OCI-LY1 (cell line): ENCODE data around the gene RAB3C.

Source experiments
- EZH2 ChIP-seq: fragments of 200-600 bp; sonication (generic), shearing (Covaris generic); IDR thresholded peaks from 2 replicates; pipeline ENCODE4 v1.8.0; 2017; ENCODE audit warnings: borderline replicate concordance, mixed run types, mild to moderate bottlenecking, antibody characterized with exemption, low read length, moderate library complexity, mixed read lengths
- TF ChIP-seq, protein P1 (sequence below): fragments of 200-600 bp; sonication (generic), shearing (Covaris generic); IDR thresholded peaks from 2 replicates; pipeline ENCODE4 v1.5.1; 2017; ENCODE audit warnings: mild to moderate bottlenecking, antibody characterized with exemption, low read length, moderate library complexity, mixed read lengths

DNA sequence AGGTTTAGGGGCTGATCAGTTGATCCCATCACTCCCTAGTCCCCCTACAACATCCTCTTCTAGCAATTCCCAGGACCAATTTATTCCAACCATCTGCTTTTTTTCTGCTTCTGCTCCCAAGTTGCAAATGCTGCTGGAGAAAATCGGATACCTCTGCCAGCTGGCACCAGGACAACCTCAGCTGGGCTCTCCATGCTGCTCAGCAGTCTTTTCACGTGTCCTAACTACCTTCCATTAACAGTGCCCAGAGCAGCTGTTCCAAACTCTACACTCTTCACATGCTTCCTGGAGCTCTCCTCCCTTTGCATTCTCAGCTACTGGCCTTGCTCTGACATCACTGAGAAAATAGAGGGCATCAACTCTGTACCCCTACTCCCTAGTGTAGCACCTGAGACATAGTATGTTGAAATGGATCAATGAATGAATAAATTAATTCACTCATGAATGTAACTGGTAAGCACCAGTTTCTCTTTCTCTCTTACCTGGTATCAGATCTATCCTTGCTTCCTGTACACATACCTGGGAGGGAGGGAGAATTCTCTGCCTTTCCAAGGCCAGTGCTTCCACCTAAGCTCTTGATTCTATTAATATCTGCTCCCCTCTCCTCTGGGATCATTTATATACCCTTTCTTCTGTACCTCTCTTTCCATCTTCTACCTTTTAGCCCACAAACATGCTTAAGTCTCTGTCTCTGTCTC, 191.0 kb downstream of the RAB3C start:
- TF ChIP-seq, protein P1, sequence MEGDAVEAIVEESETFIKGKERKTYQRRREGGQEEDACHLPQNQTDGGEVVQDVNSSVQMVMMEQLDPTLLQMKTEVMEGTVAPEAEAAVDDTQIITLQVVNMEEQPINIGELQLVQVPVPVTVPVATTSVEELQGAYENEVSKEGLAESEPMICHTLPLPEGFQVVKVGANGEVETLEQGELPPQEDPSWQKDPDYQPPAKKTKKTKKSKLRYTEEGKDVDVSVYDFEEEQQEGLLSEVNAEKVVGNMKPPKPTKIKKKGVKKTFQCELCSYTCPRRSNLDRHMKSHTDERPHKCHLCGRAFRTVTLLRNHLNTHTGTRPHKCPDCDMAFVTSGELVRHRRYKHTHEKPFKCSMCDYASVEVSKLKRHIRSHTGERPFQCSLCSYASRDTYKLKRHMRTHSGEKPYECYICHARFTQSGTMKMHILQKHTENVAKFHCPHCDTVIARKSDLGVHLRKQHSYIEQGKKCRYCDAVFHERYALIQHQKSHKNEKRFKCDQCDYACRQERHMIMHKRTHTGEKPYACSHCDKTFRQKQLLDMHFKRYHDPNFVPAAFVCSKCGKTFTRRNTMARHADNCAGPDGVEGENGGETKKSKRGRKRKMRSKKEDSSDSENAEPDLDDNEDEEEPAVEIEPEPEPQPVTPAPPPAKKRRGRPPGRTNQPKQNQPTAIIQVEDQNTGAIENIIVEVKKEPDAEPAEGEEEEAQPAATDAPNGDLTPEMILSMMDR: no peak
- TF ChIP-seq EZH2: no peak
